ENCODE results near the gene BICDL1. TPM values are rescaled to one million over a fixed set of nuclear protein-coding genes. Genes with fewer than 3 reads are reported as not detected.
"Not testable (repeated sequence)": the region's sequence is repeated elsewhere in the genome, so short reads cannot be mapped to it uniquely, and the experiment has no call there.

Gene BICDL1
- total RNA-seq, 2 donors from 2014 or later, result 6.6 to 9.1 TPM

DNA sequence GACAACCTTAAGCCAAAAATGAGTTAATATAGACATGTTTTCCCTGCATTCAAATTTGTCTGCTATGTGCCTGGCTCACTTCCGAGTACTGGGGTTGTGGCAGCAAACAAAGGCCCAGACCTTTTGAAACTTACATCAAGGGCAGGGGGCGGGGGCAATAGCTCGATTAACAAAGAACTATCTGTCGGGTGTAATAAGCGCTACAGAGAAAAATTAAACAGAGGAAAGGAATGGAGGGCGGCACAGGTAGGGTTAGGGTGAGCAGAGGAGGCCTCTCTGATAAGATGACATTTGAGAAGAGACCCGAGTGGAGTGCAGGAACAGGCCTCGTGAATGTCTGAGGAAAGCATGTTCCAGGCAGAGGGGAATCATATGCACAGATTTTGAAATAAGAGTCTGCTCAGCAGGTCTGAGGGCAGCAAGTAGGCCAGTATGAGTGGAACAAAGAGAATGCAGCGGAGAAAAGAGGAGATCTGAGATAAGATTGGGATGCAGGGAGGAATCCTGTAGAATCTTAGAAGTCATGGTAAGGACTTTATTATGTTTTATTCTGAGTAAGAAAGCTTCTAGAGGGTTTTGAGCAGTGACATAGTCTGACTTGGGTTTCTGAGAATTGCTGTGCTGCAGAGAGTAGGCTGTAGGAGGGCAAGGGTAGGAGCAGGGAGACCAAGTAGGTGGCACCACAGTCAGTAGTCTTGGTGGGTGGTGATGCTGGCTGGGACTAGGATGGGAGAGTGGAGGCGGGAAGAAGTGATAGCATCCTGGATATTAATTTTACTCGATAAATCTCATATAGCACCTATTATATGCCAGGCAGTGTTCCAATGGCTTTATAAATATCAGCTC is 52.6 kb downstream of the BICDL1 start:
- ATAC-seq (no peak), DNase-seq (no peak)
- intact Hi-C loops (cut with DNase I, micrococcal nuclease), result no loop called here

DNA sequence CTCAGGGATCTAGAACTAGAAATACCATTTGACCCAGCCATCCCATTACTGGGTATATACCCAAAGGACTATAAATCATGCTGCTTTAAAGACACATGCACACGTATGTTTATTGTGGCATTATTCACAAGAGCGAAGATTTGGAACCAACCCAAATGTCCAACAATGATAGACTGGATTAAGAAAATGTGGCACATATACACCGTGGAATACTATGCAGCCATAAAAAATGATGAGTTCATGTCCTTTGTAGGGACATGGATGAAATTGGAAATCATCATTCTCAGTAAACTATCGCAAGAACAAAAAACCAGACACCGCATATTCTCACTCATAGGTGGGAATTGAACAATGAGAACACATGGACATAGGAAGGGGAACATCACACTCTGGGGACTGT is 56.3 kb downstream of the BICDL1 start:
- ATAC-seq; intact Hi-C loops (cut with DNase I, micrococcal nuclease); DNase-seq: not testable (repeated sequence)

DNA sequence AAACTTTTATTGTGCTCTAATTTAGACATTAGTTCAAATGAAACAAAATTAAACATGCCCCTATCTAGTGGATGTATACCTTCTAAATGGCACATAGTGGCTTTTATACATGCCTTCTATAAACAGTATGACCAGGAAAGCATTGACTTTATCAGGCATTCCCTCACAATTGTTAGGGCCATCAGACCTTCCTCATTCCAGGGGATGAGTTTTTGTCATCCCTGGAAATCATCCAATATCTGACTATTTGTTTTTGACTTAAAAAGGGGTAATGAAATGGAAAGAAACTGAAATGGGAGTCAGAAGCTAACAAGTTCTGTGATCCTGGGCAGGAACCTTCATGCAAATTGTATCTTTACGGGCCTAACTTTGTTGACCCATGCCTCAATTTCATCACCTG is 58.0 kb downstream of the BICDL1 start:
- ATAC-seq (no peak), DNase-seq (no peak)
- intact Hi-C loops (cut with DNase I, micrococcal nuclease), result no loop called here

DNA sequence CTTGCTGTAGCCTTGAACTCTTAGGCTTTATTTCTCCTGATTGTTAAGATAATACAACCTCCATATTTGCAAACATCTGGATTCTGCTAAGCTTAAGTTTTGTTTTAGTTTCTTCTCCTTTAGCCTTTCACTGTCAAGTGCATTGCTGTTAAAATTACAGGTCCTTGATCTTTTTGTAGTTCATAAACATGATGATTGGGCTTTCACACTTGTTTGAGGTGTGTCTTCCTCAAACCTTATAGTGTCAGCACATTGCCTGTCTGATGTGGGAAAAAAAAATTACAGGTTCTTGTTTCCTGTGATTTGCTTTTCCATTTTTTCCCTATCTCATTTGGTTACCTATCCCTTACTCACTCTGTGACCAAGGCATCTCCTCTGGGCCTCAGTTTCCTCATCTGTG is 59.2 kb downstream of the BICDL1 start:
- no peak for DNase-seq
- intact Hi-C loops (cut with DNase I, micrococcal nuclease), result no loop called here
- no peak for ATAC-seq

DNA sequence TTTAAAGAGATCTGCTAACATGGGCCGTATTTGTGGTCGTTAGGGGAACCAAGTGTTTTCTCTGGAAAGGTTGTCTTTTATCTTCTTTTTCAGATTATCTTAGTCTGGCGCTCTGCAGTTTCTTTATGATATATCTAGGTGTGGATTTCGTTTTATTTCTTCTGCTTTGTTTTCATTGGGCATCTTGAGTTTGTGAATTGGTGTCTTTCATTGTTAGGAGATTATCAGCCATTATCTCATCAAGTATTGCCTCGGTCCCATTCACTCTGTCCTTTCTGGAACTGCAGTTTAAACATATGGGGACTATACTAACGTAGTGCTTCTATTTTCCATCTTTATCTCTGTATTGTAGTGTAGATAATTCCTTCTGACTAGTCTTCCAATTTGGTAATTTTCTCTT is 60.4 kb downstream of the BICDL1 start:
- DNase-seq, result no peak
- no peak for ATAC-seq
- intact Hi-C loops (cut with DNase I, micrococcal nuclease), result no loop called here

DNA sequence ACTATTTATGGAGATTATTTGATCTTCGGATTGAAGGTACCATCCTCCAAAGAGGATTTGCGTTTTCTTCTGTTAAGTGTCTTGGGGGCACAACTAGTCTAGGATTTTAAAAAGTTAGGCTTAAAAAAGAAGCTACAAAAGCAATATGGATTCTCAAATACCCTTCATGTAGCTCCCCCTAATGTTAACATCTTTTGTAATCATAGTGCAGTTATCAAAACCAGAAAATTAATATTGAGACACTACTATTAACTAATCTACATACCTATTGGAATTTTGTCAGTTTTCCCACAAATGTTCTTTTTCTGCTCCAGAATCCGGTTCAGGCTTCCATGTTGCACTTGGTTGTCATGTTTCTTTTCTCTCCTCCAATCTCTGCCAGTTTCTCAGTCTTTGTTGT is 62.5 kb downstream of the BICDL1 start:
- ATAC-seq (no peak), DNase-seq (no peak)
- intact Hi-C loops (cut with DNase I, micrococcal nuclease), result no loop called here

DNA sequence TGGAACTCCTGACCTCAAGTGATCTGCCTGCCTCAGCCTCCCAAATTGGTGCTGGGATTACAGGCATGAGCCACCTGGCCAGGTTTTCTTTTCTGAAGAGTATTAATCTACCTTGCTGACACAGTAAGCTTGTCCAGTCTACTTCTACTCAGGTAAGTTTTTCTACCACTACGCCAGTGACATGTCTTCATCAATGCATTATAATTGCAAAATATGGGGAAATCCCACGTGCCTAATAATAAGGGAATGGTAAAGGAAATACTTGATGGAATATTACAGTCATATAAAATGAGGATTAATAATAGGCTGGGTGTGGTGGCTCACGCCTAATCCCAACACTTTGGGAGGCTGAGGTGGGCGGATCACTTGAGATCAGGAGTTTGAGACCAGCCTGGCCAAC is 65.3 kb downstream of the BICDL1 start:
- intact Hi-C loops (cut with DNase I, micrococcal nuclease), result no loop called here
- no peak for ATAC-seq
- no peak for DNase-seq

DNA sequence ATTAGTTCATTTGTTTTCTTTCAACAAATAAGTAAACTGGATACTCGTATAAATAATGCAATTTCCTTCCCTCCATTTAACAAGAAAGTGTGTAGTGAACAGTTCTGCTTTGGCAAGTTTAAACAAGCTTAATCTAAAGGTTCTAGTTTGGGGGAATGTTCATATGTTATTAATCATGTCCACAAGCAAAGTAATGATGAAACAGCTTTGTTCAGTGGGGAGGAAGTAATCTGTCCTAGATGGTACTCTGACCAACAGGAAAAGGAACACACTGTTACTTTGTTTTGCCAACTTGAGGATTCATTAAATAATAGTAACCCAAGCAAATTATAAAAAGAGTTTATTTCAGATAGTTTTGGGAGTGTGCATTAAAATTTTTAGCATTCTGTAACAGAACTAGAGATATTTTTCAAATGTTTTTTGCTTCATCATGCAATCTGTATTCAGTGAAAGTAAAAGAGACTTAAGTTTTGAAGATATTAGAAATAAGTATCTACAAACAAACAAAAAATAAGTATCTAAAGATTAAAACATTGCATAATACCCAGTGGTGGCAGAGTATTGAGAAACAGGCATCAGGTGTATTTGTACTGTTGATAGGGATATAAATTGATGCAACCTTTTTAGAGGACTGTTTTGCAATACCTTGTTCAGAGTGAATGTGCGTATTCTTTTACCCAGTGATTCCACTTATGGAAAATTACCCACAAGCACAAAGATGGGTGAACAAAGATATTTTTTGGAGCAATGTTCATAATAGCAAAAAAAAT is 66.4 kb downstream of the BICDL1 start:
- no peak for DNase-seq
- no peak for ATAC-seq
- intact Hi-C loops (cut with DNase I, micrococcal nuclease), result no loop called here

DNA sequence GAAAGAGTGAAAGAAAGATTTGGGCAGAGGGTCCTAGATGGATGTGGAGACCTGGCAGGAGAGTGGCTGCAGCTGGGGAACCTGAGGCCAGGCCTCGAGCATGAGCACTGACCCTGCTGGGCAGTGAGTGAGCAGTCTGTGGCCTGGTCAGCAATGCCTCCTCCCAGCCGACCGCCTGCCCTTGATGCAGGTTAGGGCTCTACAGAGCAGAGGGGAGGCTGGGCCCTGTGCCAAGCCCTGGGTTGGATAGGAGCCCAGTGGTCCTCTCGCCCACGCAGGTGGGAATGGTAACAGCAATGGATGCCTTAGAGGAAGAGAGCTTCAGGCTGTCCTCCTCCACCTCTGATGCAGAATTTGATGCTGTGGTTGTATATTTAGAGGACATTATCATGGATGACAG is 67.7 kb downstream of the BICDL1 start:
- intact Hi-C loops (cut with DNase I, micrococcal nuclease), result no loop called here
- ATAC-seq, result no peak
- no peak for DNase-seq

DNA sequence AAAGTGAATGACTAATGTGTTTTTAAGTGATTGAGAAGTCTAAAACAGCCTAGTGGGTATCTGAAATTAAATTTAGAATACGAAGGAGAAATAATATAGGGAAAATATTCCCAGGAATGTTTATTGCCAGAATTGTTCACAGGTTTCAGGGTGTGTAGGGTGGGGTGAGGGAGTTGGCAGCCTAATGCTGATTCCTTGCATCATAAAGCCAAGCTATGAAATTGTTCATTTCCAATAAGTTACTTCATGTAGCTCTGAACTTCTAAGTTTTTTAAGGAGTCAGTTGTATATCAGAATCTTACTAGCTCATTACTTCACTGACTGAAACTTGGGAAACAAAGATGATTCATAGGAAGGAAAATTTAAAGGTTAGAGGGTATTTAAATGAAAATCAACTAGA is 71.2 kb downstream of the BICDL1 start:
- DNase-seq, result no peak

DNA sequence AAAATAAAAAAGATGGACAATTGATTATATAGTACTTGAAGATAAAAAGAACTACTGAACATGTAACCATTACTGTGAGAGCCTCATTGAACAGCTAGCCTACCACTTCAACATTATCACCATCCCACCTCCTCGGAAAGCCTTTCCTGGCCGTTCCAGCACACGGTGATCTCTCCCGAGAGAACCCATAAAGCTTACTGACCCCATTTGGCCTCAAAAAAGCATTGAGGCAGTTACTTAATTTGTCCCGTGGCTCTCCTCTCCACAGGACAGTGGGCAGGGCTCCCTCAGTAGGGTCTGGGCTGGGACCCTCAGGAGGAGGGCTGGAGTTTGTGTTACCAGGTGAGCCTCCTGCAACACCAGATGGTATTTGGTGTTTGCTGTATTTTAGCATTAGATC is 71.7 kb downstream of the BICDL1 start:
- no peak for ATAC-seq
- intact Hi-C loops (cut with DNase I, micrococcal nuclease), result no loop called here
- DNase-seq, result no peak

More for the DNA sequence above, 71.2 kb downstream of the BICDL1 start:
- intact Hi-C loops (cut with DNase I, micrococcal nuclease), result no loop called here
- peak; percentile 78 for ATAC-seq

DNA sequence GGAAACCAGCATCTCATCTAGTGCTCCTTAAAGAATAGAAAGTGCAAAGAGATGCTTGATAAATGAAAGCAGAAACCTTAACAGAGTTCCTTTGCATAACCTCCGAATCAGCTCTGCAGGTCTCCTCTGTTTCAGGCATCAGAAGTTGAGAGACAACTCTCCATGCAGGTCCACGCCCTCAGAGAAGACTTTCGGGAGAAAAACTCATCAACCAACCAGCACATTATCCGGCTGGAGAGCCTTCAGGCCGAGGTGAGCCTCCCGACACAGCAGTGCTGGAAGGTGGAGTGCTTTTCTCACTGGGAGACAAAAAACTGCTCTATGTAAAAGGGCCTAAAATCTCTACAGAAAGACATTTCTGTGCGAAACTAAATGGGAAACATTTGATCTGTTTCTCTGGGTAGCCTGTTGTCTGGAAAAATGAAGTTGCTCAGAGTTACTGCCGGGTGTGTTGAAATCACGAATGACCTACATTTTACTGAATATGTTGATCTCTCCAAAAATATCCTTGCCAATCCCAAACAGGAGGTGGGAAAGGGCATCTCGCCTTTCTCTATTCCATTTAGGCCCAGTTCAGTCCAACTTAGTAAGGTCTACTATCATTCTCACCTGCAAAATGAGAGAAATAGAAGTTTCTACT is 72.7 kb downstream of the BICDL1 start:
- intact Hi-C loops (cut with DNase I, micrococcal nuclease), result no loop called here
- DNase-seq, result no peak
- ATAC-seq, result no peak

DNA sequence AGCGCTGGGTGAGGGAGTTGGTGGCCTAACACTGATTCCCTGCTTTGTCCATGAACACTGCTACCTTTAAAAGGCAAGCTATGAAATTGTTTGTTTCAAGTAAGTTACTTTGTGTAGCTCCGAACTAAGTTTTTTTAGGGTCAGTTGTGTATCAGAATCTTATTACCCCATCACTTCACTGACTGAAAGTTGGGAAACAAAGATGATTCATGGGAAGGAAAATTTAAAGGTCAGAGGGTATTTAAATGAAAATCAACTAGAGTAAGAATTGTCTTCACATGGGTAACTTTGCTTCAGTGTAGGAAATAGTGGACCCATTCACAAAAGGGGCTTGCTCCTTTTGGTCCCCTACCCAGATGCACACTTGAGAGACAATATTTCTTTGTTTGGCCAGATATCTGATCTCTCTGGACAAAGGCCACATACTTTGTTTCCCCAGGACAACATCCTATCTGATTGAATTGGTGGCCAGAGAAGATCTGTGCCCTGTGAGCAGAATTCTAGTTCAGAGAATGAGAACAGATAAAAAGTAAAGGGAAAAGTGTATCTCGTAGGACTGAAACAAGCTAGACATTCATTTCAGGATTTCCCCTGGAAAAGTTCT is 74.0 kb downstream of the BICDL1 start:
- DNase-seq (no peak), ATAC-seq (no peak)
- intact Hi-C loops (cut with DNase I, micrococcal nuclease), result no loop called here

DNA sequence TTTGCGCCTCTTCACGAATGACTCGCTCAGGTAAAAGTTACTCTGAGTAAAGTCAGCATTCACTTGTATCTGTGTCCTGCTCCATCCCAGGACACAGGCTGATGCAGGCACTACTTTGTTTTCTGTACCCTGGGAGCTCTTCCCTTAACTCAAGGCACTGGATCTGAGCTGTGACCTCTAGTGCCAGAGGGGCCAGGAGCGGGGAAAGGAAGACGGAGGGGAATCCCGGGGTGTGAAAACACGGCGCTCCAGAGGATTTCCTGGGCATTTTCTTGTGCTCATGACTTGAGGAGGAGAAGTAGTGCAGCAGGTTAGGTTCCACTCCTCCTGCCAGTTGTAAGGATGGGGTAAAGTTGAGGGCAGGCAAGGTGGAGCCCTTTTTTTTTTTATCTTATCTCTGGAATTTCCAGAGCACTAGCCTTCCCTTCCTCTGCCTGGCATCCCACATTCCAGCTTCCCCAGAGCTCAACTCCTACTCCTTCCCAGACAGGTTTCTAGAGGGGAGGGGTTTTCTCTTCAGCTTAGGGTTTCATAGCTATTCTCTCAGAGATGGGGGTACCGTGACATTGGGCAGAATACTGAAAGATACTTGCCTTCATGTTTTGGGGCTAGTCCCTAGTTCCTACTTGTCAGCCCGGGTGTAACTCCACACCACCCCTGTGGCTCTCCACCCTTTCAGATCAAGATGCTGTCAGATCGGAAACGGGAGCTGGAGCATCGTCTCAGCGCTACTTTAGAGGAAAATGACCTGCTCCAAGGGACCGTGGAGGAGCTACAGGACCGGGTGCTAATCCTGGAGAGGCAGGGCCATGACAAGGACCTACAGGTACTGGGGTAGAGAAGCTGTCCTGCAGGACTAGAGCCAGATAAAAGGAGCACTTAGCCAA is 75.3 kb downstream of the BICDL1 start:
- no peak for DNase-seq
- no peak for ATAC-seq
- intact Hi-C loops (cut with DNase I, micrococcal nuclease), result no loop called here

DNA sequence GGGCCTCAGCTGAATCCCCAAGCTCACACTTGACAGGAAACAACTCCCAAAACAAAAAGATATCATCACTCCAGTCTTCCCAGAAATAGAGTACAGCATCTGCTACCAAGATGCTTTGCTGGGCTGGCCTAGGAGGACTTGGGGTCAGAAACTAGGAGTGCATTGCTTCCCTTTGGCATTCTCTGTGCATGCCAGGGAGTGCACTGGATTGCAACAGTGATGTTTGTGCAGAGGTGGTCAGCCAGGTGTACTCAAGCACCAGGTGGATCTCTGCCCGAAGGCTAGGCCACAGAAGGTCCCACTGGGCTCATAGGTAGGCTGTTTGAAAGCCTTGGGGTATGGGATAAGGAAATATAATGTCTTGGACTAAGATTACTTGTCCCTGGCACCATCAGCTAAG is 76.4 kb downstream of the BICDL1 start:
- intact Hi-C loops (cut with DNase I, micrococcal nuclease), result no loop called here
- DNase-seq, result no peak
- ATAC-seq, result no peak

DNA sequence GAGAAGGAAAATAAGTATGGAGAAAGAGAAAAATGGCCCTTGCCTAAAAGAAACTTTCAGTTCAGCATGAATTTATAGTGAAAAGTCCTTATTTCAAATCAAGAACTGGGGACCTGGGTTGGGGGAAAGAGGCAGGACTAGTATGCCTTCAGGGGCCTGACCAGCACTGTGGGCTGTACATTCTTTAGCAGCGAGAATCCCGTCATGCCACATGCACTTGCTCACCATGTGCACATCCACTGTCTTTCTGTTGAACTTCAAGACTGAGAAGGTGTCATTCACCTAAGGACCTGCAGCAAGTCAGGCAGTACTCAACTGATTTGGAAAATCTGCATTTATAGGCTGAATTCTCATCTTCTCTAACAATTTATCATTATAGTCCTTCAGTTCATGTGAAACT is 77.3 kb downstream of the BICDL1 start:
- no peak for DNase-seq
- no peak for ATAC-seq
- intact Hi-C loops (cut with DNase I, micrococcal nuclease), result no loop called here

DNA sequence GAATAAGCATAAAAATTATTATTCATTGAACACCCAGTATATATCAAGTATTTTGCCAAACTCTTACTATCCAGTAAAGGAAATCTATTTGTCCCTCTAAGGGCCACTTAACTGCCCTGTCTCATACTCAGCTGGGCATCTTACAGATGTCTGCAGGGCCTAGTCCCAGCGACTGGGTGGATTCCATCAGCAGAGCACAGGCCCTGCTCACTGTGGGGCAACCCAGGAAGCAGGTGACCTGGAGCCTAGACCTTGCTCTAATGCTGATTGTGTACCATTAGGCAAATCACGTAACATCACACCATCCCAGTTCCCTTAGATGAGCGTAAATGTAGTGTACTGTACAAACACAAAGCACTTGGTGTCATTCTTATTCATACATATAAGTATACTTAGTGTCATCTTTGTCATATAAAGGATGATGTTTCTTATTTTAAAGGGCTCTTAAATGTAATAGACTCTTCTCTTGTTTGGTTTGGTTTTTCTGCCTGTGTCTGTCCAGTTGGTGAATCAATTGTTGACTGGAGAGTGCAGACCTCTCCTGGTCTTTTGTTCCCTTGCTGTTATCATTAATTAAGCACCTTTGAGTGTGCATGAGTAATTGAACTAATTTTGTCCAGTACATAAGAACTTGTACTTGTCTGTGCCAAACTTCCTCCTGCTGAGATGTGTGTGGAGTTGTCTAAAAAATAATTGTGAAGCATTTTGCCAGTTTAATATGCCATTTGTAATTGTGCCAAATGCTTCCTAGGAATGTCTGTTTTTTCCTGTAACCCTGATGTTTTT is 78.2 kb downstream of the BICDL1 start:
- DNase-seq (no peak), ATAC-seq (no peak)
- intact Hi-C loops (cut with DNase I, micrococcal nuclease), result no loop called here

DNA sequence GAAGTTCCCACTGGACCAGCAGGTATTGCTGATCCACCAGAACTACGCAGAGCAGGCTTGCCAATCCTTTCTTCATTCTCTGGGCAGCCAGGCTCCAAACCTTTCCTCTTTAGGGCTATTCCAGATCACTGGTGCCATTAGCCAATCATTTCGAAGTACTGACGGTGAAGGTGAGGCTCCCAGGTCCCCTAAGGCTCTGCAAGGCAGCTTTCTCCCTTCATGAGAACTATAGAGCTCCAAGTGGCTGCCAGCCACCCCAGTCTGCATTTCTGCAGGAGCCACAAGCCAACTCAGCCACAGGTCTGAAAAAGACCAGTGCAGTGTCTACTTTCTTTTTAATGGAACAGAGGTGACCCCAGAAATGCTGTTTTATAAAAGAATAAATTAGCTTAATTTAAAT is 78.9 kb downstream of the BICDL1 start:
- no peak for DNase-seq
- intact Hi-C loops (cut with DNase I, micrococcal nuclease), result no loop called here
- ATAC-seq, result no peak

All from left colon (tissue), 2 donors.